Adrenal gland (tissue), 5 donors: ENCODE results near the gene SYT1.

Experiments used
- CTCF ChIP-seq, 6 experiments: fragments of 450-650 bp in 4 of 6; fragments of 200-600 bp in 2 of 6; sonication (generic) in 1 of 6; IDR thresholded peaks; 1 replicate in 5 of 6; 2 replicates in 1 of 6; pipeline versions ENCODE4 v1.5.1 to v1.8.0; 2016 to 2021; ENCODE audit warnings: antibody characterized with exemption in 6 of 6, mild to moderate bottlenecking in 2 of 6, moderate library complexity in 1 of 6
- POLR2A ChIP-seq, 2 donors: fragments of 450-650 bp; IDR thresholded peaks; one replicate each; pipeline ENCODE4 v1.6.1; 2017; ENCODE audit warnings: antibody characterized with exemption in 2 of 2, mild to moderate bottlenecking in 2 of 2, moderate library complexity in 1 of 2
- donor health status: DM: no; HTN: no; CAD: no.

- TF ChIP-seq POLR2A (IDR thresholded peaks at IDR 0.05) (no peak), CTCF (IDR thresholded peaks at IDR 0.05) (no peak)
Measured at GRCh38 chr12:79108962-79109361, 244.4 kb downstream of the SYT1 start.
